Suprapubic skin (tissue), 4 donors: ENCODE measurements around the gene AOC3.

ENCODE experiments used
- POLR2A ChIP-seq, 2 donors: fragments of 450-650 bp; IDR thresholded peaks; one replicate each; pipeline ENCODE4 v1.6.1; 2017; ENCODE audit warnings: antibody characterized with exemption in 2 of 2, mild to moderate bottlenecking in 2 of 2, moderate library complexity in 2 of 2
- POLR2AphosphoS5 ChIP-seq, 3 donors: sonication (generic); formaldehyde crosslinking; IDR thresholded peaks; one replicate each; pipeline ENCODE4 v1.6.1; 2017; ENCODE audit warnings: antibody characterized with exemption in 3 of 3
- TF ChIP-seq, protein P1 (sequence below), 2 donors: fragments of 200-600 bp in 1 of 2; fragments of 450-650 bp in 1 of 2; sonication (generic) in 1 of 2; IDR thresholded peaks; one replicate each; pipeline ENCODE4 v1.5.1; 2016 to 2019; ENCODE audit warnings: antibody characterized with exemption in 2 of 2, mild to moderate bottlenecking in 1 of 2, moderate library complexity in 1 of 2

DNA sequence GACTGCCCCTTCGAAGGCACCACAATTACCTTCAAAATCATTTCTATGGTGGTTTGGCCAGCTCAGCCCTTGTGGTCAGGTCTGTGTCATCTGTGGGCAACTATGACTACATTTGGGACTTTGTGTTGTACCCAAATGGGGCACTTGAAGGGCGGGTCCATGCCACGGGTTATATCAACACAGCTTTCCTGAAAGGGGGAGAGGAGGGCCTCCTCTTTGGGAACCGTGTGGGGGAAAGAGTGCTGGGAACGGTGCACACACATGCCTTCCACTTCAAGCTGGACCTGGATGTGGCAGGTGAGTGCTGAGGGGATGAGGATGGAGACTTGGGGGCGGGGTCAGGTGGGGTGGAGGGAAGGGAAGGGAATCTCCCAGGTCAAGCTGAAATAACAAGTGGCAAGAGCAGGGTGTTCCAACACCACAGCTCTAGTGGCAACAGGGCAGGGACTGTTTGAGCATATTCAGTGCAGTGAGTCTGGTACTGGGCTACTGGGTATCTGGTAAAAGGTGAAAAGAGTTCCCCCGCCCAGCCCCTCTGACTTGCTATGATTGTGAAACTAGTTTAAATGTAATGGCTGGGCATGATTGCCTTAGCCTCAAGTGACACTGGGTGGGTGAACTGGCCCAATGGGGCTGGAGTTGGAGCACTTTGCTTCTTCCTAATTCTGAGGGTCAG lies 4.9 kb upstream of the AOC3 start:
- TF ChIP-seq, protein P1, sequence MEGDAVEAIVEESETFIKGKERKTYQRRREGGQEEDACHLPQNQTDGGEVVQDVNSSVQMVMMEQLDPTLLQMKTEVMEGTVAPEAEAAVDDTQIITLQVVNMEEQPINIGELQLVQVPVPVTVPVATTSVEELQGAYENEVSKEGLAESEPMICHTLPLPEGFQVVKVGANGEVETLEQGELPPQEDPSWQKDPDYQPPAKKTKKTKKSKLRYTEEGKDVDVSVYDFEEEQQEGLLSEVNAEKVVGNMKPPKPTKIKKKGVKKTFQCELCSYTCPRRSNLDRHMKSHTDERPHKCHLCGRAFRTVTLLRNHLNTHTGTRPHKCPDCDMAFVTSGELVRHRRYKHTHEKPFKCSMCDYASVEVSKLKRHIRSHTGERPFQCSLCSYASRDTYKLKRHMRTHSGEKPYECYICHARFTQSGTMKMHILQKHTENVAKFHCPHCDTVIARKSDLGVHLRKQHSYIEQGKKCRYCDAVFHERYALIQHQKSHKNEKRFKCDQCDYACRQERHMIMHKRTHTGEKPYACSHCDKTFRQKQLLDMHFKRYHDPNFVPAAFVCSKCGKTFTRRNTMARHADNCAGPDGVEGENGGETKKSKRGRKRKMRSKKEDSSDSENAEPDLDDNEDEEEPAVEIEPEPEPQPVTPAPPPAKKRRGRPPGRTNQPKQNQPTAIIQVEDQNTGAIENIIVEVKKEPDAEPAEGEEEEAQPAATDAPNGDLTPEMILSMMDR (IDR thresholded peaks at IDR 0.05): no peak
- TF ChIP-seq POLR2AphosphoS5 (IDR thresholded peaks at IDR 0.05) (no peak), POLR2A (IDR thresholded peaks at IDR 0.05) (no peak)
